Measurements from ENCODE around the gene IFI27L1.
"Not testable (repeated sequence)": the region's sequence is repeated elsewhere in the genome, so short reads cannot be mapped to it uniquely, and the experiment has no call there.

IFI27L1 gene

DNA sequence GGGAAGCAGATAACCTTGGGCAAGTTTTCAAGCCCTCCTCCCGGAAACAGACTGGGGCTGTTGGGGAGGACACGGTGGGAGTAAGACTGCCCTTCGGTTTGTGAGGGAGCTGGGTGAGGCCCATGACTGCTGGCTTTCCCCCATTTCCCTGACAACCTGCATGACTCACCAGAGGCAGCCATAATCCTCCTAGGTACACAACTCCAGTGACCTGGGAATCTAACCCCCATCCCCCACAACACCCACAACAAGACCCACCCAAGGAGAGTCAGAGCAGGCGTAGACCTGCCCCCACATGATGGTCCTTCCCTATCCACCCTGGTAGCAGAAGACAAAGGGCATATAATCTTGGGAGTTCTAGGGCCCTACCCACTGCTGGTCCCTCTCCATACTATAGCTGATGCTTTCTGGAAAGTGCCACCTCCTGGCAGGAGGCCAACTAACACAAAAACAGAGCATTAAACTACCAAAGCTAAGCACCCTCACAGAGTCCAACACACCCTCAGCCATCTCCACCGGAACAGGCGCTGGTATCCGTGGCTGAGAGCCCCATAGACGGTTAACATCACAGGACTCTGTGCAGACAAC, 14.9 kb upstream of the IFI27L1 start:
- Histone ChIP-seq H2AFZ (ENCODE audit: low read depth, low read length) (no peak overlapping the region), H4K20me1 (ENCODE audit: insufficient read depth, low read length) (peaks cover 74% of the 10 kb centered on the region), H3K27me3 (ENCODE audit: low read depth, low read length) (no peaks in the 10 kb centered on the region), H3K9me3 (ENCODE audit: insufficient read depth, low read length) (0 out of 2 replicates have a peak, but pooled peaks cover 5% of the 10 kb centered on the region), H3K4me3 (ENCODE audit: low read length) (no peak overlapping the region), H3K79me2 (ENCODE audit: low read length) (peaks cover 100% of the 10 kb centered on the region), H3K9ac (ENCODE audit: low read length) (no peak overlapping the region), H3K4me2 (ENCODE audit: low read length) (no peak overlapping the region), H3K36me3 (replicated peaks; ENCODE audit: low read depth, low read length) (peaks cover 19% of the 10 kb centered on the region), H3K27ac (ENCODE audit: low read length) (no peak overlapping the region), H3K4me1 (ENCODE audit: low read length) (no peaks in the 10 kb centered on the region)
- TF ChIP-seq, protein P1, sequence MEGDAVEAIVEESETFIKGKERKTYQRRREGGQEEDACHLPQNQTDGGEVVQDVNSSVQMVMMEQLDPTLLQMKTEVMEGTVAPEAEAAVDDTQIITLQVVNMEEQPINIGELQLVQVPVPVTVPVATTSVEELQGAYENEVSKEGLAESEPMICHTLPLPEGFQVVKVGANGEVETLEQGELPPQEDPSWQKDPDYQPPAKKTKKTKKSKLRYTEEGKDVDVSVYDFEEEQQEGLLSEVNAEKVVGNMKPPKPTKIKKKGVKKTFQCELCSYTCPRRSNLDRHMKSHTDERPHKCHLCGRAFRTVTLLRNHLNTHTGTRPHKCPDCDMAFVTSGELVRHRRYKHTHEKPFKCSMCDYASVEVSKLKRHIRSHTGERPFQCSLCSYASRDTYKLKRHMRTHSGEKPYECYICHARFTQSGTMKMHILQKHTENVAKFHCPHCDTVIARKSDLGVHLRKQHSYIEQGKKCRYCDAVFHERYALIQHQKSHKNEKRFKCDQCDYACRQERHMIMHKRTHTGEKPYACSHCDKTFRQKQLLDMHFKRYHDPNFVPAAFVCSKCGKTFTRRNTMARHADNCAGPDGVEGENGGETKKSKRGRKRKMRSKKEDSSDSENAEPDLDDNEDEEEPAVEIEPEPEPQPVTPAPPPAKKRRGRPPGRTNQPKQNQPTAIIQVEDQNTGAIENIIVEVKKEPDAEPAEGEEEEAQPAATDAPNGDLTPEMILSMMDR (IDR thresholded peaks at IDR 0.05; ENCODE audit: low read depth, low read length) = no peak
- no peak for TF ChIP-seq EZH2phosphoT487 (IDR thresholded peaks at IDR 0.05; ENCODE audit: low read depth)

DNA sequence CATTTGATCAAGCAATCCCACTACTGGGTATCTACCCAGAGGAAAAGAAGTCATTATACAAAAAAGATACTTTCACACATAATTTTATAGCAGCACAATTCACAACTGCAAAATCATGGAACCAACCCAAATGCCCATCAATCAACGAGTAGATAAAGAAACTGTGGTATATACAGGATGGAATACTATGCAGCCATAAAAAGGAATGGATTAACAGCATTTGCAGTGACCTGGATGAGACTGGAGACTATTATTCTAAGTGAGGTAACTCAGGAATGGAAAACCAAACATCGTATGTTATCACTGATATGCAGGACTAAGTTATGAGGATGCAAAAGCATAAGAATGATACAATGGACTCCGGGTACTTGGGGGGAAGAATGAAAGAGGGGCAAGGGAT, 9.0 kb upstream of the IFI27L1 start:
- Histone ChIP-seq H3K9me3 (ENCODE audit: insufficient read depth, low read length) (peaks cover 27% of the 10 kb centered on the region), H3K79me2 (ENCODE audit: low read length) (peaks cover 100% of the 10 kb centered on the region), H4K20me1 (ENCODE audit: insufficient read depth, low read length) (peaks cover 28% of the 10 kb centered on the region), H3K36me3 (replicated peaks; ENCODE audit: low read depth, low read length) (peaks cover 38% of the 10 kb centered on the region)
- not testable (repeated sequence) for H2AFZ ChIP-seq (ENCODE audit: low read depth, low read length); H3K4me2 ChIP-seq (ENCODE audit: low read length); H3K9ac ChIP-seq (ENCODE audit: low read length); H3K27ac ChIP-seq (ENCODE audit: low read length); H3K27me3 ChIP-seq (ENCODE audit: low read depth, low read length); H3K4me1 ChIP-seq (ENCODE audit: low read length); H3K4me3 ChIP-seq (ENCODE audit: low read length)

DNA sequence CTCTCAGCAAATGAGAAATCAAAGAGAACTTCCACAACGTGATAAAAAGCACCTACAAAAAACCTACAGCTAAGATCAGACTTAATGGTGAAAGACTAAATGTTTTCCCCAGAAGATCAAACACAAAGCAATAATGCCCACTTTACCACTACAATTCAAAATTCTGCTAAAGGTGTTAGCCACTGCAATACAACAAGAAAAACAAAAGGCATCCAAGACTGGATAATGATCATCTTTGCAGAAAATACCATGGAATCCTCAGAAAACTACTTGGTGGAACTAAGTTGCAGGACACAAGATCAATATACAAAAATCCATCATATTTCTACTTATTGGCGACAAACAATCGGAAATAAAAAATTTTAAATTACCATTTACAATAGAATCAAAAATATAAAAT, 6.6 kb upstream of the IFI27L1 start:
- no peak for TF ChIP-seq EZH2phosphoT487 (IDR thresholded peaks at IDR 0.05; ENCODE audit: low read depth)
- TF ChIP-seq, protein P1 (IDR thresholded peaks at IDR 0.05; ENCODE audit: low read depth, low read length) = no peak
- Histone ChIP-seq H3K79me2 (ENCODE audit: low read length) (peaks cover 100% of the 10 kb centered on the region), H2AFZ (ENCODE audit: low read depth, low read length) (no peak overlapping the region), H3K9me3 (ENCODE audit: insufficient read depth, low read length) (peaks cover 28% of the 10 kb centered on the region), H4K20me1 (ENCODE audit: insufficient read depth, low read length) (peaks cover 39% of the 10 kb centered on the region), H3K36me3 (replicated peaks; ENCODE audit: low read depth, low read length) (peaks cover 62% of the 10 kb centered on the region), H3K27me3 (ENCODE audit: low read depth, low read length) (no peaks in the 10 kb centered on the region), H3K9ac (ENCODE audit: low read length) (no peak overlapping the region), H3K4me1 (ENCODE audit: low read length) (peaks cover 6% of the 10 kb centered on the region), H3K4me3 (ENCODE audit: low read length) (no peak overlapping the region), H3K4me2 (ENCODE audit: low read length) (no peak overlapping the region), H3K27ac (ENCODE audit: low read length) (no peak overlapping the region)

DNA sequence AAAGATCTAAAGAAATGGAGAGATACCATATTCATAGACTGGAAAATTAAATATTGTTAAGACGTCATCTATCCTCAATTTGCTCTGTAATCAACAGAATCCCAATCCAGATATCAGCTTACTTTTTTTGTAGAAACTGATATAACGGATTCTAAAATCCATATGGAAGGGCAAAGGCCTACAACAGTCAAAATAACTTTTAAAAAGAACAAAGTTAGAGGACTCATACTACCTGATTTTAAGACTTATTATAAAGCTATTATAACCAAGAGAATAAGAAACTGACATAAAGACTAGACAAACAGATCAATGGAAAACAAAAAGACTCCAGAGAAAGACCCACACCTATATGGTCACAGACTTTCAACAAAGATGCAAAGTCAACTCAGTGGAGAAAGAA, 6.1 kb upstream of the IFI27L1 start:
- Histone ChIP-seq H2AFZ (ENCODE audit: low read depth, low read length) (no peak overlapping the region), H4K20me1 (ENCODE audit: insufficient read depth, low read length) (peaks cover 39% of the 10 kb centered on the region), H3K4me2 (ENCODE audit: low read length) (no peak overlapping the region), H3K4me1 (ENCODE audit: low read length) (peaks cover 10% of the 10 kb centered on the region), H3K9ac (ENCODE audit: low read length) (no peak overlapping the region), H3K4me3 (ENCODE audit: low read length) (no peak overlapping the region), H3K9me3 (ENCODE audit: insufficient read depth, low read length) (peaks cover 25% of the 10 kb centered on the region), H3K36me3 (replicated peaks; ENCODE audit: low read depth, low read length) (peaks cover 64% of the 10 kb centered on the region), H3K79me2 (ENCODE audit: low read length) (peaks cover 100% of the 10 kb centered on the region), H3K27me3 (ENCODE audit: low read depth, low read length) (no peaks in the 10 kb centered on the region), H3K27ac (ENCODE audit: low read length) (no peak overlapping the region)
- TF ChIP-seq, protein P1 (IDR thresholded peaks at IDR 0.05; ENCODE audit: low read depth, low read length) = no peak
- no peak for TF ChIP-seq EZH2phosphoT487 (IDR thresholded peaks at IDR 0.05; ENCODE audit: low read depth)
